ENCODE results near the gene CCNO. TPM values are rescaled to one million over a fixed set of nuclear protein-coding genes. Genes with fewer than 3 reads are reported as not detected.

The CCNO gene, protein sequence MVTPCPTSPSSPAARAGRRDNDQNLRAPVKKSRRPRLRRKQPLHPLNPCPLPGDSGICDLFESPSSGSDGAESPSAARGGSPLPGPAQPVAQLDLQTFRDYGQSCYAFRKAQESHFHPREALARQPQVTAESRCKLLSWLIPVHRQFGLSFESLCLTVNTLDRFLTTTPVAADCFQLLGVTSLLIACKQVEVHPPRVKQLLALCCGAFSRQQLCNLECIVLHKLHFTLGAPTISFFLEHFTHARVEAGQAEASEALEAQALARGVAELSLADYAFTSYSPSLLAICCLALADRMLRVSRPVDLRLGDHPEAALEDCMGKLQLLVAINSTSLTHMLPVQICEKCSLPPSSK
- total RNA-seq (0.14 and 0.51 TPM in 2 replicates), polyA plus RNA-seq (0.12 and 0.72 TPM in 2 replicates)

DNA sequence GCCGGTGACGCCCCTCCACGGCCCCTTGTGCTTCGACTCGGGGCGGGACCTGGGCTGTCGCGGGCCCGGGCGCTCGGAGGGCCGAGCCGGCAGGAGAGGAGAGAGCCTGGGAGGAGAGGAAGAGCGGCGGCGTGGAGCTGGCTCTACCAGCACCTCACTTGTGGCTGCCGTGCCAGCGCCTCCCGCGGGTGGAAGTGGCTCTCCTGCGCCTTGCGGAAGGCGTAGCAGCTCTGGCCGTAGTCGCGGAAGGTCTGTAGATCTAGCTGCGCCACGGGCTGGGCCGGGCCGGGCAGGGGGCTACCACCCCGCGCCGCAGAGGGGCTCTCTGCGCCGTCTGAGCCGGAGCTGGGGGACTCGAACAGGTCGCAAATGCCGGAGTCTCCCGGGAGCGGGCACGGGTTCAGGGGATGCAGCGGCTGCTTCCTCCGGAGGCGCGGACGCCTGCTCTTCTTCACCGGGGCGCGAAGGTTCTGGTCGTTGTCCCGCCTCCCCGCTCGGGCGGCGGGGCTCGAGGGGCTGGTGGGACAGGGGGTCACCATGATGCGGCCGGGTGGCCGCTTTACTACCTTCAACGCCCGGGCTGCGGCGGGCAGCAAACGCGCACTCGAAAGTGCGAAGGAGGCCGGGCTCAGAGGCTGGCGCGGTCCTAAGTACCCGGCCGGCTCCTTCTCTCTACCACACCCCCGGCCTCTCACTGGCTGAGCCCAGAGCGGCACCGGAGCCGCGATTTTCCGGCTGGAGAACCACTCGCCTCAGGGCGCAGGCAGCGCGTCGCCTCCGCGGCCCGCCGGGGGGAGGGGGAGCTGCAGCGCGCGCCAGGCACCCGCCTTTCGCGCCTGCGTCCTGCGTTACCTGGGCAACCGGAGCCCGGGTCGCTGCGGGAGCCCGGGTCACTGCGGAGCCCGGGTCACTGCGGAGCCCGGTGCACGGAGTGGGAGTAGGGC lies at the start of gene CCNO:
CCNO (minus strand) TSS at position 624 of the 944 bp plus-strand sequence; CDS start at position 539, 85 bp downstream.
- H3K4me3 ChIP-seq = peak within 1 kb of the TSS; percentile 39
- peak; percentile 82 to 90 for DNase-seq (ENCODE audit: low read depth in 1 of 2, low spot score in 1 of 2)

DNA sequence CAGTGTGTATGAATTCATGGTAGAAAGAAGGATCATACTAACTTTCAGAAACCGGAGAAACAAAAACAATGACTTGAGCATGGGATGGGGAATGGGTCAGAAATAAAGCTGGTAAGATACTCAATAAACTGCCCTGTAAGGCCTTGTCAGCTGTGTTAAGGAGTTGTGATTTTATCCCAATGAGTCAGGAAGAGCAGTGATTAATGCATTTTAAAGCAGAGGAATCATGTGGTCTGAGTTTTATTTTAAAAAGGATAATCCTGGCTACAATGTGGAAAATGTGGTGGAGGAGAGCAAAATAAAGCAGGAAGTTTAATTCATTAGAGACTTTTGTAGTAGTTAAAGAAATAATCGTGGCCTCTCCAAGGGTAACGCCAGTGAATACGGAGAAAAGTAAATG lies 45.4 kb upstream of the CCNO start:
- no peak overlapping the region for H3K4me3 ChIP-seq
- H3K27me3 ChIP-seq = no peaks in the 10 kb centered on the region
- H3K9me3 ChIP-seq (ENCODE audit: low read depth) = no peaks in the 10 kb centered on the region
- no peak for DNase-seq (ENCODE audit: low read depth in 1 of 2, low spot score in 1 of 2)
- TF ChIP-seq, protein P1, sequence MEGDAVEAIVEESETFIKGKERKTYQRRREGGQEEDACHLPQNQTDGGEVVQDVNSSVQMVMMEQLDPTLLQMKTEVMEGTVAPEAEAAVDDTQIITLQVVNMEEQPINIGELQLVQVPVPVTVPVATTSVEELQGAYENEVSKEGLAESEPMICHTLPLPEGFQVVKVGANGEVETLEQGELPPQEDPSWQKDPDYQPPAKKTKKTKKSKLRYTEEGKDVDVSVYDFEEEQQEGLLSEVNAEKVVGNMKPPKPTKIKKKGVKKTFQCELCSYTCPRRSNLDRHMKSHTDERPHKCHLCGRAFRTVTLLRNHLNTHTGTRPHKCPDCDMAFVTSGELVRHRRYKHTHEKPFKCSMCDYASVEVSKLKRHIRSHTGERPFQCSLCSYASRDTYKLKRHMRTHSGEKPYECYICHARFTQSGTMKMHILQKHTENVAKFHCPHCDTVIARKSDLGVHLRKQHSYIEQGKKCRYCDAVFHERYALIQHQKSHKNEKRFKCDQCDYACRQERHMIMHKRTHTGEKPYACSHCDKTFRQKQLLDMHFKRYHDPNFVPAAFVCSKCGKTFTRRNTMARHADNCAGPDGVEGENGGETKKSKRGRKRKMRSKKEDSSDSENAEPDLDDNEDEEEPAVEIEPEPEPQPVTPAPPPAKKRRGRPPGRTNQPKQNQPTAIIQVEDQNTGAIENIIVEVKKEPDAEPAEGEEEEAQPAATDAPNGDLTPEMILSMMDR (IDR thresholded peaks at IDR 0.05; ENCODE audit: low read depth, low read length) = no peak
- H3K27ac ChIP-seq = no peak overlapping the region
- no peaks in the 10 kb centered on the region for H3K4me1 ChIP-seq (ENCODE audit: low read depth)
- peaks cover 63% of the 10 kb centered on the region for H3K36me3 ChIP-seq

More for the DNA sequence above, at the start of gene CCNO:
- Histone ChIP-seq H3K27me3 (peaks cover 100% of the 10 kb centered on the region), H3K27ac (no peak within 1 kb of the TSS), H3K36me3 (no peaks in the 10 kb centered on the region), H3K4me1 (ENCODE audit: low read depth) (peaks cover 4% of the 10 kb centered on the region), H3K9me3 (ENCODE audit: low read depth) (no peaks in the 10 kb centered on the region)
- TF ChIP-seq, protein P1 (IDR thresholded peaks at IDR 0.05; ENCODE audit: low read depth, low read length) = no peak

DNA sequence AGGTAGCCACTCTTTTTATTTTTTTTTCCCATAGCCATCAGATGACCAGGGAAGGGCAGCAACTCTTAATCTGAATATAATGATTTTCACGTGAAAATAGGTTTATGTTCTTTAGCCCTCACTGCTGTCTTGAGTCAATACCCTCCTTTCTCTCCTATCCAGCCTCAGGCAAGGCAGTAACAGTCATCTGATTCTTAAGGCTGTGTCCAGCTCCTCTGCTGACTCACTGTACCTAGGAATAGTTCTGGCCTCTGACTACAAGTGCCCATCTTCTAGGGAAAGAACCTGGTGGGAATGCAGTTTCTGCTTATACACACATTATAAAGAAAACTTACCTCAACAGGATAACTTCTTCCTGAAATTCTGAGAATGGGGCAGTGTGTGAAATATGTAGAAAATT lies 43.4 kb upstream of the CCNO start:
- no peak overlapping the region for H3K4me3 ChIP-seq
- H3K36me3 ChIP-seq = peaks cover 65% of the 10 kb centered on the region
- H3K27me3 ChIP-seq = no peaks in the 10 kb centered on the region
- DNase-seq (ENCODE audit: low read depth in 1 of 2, low spot score in 1 of 2) = no peak
- TF ChIP-seq, protein P1 (IDR thresholded peaks at IDR 0.05; ENCODE audit: low read depth, low read length) = no peak
- no peaks in the 10 kb centered on the region for H3K4me1 ChIP-seq (ENCODE audit: low read depth)
- no peaks in the 10 kb centered on the region for H3K9me3 ChIP-seq (ENCODE audit: low read depth)
- no peak overlapping the region for H3K27ac ChIP-seq

DNA sequence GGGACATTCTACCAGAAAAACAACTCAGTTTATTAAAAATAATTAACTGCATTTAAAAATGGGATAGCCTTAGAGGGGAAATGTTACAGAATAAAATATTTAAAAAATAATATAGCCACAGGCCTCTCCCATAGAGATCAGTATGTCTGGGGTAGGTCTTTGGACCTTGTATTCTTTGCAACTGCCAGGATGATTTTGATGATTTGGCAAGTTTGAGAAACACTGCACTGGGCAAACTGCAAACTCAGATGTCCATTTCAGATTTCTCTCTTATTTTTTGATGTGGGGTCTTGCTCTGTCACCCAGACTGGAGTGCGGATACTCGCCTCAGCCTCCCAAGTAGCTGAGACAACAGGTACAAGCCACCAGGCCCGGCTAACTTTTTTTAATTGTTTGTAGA lies 24.9 kb upstream of the CCNO start:
- no peak overlapping the region for H3K27ac ChIP-seq
- TF ChIP-seq, protein P1 (IDR thresholded peaks at IDR 0.05; ENCODE audit: low read depth, low read length) = no peak
- H3K36me3 ChIP-seq = peaks cover 55% of the 10 kb centered on the region
- no peaks in the 10 kb centered on the region for H3K9me3 ChIP-seq (ENCODE audit: low read depth)
- no peak overlapping the region for H3K4me3 ChIP-seq
- H3K4me1 ChIP-seq (ENCODE audit: low read depth) = no peaks in the 10 kb centered on the region
- no peaks in the 10 kb centered on the region for H3K27me3 ChIP-seq
- no peak for DNase-seq (ENCODE audit: low read depth in 1 of 2, low spot score in 1 of 2)

DNA sequence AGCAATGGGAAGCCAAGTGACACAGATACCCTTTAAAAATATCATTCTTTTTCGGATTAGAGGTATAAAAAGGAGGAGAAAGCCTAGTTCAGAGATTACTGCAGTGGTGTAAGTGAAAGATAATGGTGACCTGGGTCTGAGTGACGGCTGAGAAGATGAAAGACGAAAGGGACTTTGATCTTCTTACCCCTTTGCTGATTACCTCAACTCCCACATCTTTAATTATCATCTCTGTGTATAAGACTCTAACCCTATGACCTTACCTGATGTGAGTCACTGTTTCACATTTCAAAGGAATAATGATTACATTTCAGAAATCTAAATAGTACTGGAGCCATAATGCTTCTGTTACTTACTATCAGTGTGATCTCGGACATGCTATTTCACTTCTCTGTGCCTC lies 21.4 kb upstream of the CCNO start:
- H3K36me3 ChIP-seq = peaks cover 32% of the 10 kb centered on the region
- no peak for DNase-seq (ENCODE audit: low read depth in 1 of 2, low spot score in 1 of 2)
- no peaks in the 10 kb centered on the region for H3K27me3 ChIP-seq
- no peaks in the 10 kb centered on the region for H3K4me1 ChIP-seq (ENCODE audit: low read depth)
- no peak overlapping the region for H3K27ac ChIP-seq
- H3K4me3 ChIP-seq = no peak overlapping the region
- no peaks in the 10 kb centered on the region for H3K9me3 ChIP-seq (ENCODE audit: low read depth)
- TF ChIP-seq, protein P1 (IDR thresholded peaks at IDR 0.05; ENCODE audit: low read depth, low read length) = no peak

Measured in cardiac muscle cell (in vitro differentiated cells and primary cell).